ELF-1 (cell line): ENCODE results near the gene RSPH3.
"Not testable (repeated sequence)": the region's sequence is repeated elsewhere in the genome, so short reads cannot be mapped to it uniquely, and the experiment has no call there.

Experiments used
- DNase-seq: peaks from one replicate; pipeline ENCODE4 v3.0.0-alpha.2; 2016; ENCODE audit warnings: low read depth, low spot score

The RSPH3 gene, protein sequence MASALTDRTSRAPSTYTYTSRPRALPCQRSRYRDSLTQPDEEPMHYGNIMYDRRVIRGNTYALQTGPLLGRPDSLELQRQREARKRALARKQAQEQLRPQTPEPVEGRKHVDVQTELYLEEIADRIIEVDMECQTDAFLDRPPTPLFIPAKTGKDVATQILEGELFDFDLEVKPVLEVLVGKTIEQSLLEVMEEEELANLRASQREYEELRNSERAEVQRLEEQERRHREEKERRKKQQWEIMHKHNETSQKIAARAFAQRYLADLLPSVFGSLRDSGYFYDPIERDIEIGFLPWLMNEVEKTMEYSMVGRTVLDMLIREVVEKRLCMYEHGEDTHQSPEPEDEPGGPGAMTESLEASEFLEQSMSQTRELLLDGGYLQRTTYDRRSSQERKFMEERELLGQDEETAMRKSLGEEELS

DNA sequence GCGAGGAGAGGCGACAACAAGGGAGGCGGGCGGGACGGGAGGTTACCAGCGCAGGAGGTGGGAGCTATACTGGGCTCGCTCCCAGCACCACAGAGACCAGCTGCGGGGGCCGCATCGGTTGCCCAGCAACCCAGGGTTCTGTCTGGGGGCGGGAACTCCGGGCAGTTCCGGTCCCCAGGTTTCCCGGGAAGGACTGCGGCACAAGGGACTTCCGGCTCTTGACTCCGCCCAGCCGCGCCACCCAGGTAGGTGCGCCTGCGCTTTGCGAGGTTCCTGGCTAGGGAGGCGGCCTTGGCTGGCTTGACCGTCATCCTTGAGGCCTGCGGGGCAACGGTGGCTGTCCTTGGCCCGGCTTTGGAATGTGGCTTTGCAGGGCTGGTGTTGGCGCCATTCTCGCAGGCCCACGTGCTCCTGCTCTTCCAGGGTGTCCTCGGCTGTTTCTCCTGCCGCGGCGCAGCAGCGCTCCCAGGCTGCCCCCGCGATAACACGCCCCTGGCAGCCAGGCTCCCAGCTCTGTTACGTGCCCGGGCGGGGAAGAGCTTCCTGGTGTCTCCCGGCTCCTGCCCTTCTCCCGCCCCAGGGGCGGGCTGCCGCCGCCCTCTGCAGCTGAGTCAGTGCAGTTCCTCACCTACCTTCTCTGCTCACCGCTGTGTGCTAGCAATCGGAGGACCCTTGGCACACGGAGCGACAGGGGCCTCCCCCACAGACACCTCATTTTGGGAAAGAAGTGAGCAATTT lies at the start of gene RSPH3:
Gene RSPH3, minus strand, starts transcription at position 537 of the 738 bp plus-strand sequence. CDS start 652 bp downstream, outside the sequence.
- DNase-seq, result peak; percentile 99

DNA sequence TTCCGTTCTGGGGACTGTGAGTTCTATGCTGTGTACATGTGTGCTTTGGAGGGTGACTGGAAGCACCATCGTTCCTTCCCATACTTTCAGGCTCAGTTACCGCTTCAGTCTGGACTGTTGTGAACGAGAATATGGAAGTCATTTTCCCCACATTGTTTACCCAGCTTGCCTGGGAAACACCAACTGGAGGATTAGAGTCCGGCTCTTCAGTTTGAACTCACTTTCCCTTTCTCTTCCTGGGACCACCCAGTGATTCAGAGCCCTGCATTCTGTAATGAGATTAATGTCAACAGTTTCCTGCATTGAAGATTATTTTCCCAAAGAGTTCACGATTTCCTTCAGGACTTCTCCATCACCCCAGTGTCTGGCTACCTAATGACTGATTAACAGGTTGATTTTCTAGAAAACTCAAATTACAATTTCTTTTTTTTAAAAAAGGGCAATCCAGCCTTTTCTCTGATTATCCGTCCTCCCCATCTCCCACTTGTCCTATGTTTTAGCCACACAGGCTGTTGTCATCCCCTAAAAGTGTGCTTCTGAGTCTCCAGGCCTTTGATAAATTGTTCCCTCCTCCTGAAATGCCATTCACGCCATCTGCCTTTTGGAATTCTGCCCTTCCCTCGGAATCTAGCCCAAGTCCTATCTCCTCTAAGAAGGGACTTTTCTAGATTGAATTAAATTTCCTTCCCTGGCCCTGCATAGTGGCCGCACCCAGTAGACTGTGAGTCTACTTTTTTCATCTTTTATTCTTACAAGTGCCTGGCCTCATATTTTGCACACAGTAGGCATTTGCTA lies 48.1 kb upstream of the RSPH3 start:
- DNase-seq, result no peak

DNA sequence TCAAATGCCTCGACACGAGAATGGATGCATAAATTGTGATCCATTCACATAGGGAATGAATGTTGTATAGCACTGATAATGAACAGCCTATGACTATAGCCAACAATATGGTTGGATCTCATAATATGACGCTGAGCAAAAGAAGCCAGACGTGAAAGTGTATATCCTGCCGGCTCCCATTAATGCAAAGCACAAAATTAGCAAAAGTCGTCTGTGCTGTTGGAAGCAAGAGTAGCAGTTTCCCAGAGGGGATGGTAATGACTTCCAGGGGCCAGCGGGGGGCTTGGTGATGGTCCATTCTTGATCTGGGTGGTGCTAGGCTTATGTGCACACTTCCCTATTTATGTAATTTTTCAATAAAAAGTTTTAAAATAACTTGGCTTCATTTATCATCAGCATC lies 45.8 kb upstream of the RSPH3 start:
- DNase-seq, result no peak

DNA sequence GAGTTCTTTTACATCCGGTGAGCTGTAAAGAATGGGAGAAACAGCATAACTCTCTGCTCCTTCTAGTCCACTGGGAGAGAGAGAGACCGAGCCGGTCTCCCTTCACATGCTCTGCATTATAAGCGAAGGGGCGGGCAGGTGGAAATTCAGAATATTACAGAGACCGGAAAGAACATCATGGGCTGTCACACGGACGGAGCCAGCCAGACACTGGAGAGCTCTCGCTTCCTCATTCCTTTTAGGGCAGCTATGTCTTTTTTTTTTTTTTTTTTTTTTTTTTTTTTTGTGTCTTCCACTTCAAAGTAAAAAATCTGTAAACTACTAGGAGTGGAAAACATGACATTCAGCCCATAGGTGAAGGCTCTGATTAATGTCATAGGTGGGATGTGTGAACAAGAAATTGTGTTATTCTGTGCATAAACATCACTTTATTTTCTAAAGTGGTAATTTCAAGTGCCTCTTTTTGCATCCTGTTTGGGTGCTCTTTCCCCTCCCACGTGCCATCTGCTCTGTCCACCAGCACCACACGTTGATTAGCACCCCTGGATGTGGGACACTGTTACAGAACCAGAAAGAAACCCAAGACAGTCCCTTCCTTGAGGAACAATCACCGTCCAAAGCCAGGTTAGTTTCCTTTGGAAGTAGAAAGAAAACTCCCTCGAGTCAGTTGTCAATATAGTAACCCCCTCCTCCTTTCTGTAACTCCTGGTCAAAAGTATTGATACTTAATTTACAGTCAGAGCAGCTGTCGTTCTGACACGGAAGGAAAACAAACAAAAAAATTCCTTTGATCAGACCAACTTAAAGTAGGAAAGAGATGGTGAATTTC lies 45.1 kb upstream of the RSPH3 start, which contains the start of gene TAGAP:
Gene TAGAP, minus strand, starts transcription at position 93 of the 829 bp plus-strand sequence. CDS start 845 bp downstream, outside the sequence.
- no peak for DNase-seq

DNA sequence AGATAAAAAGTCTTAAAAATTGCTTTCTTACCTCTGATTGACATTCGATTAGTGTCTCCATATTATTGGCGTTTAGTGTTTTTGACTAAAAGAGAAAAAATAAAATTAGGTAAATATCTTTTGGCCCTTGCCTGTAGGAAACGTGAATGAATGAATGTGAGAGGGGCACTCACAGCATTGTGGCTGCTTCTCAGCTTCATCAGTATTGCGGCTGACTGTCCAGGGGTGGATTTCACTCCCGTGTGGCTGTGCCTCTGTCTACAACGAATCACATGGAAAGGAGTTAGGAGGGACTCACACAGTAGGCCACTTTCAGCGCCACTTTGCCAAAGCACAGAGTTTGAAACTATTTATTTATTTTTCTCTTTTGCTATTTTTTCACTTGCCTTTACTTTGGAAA lies 43.9 kb upstream of the RSPH3 start:
- DNase-seq, result no peak

DNA sequence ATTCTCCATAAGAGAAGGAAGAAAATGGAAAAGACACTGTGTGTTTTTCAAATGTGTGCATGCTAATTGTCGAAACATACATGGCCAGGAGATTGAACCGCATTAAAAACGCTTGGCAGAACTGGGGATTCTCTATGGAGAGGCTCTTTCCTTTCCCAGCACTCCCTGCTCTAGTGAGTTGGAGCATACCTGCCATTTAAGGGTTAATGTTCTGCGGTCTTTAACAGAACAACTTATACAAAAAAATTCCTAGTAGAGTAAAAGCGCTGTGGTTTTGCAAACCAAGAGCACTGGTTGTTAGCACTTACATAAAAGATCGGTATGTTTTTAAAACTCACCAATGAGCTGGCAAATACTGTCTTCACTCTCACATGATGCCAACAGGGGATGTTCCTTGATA lies 43.2 kb upstream of the RSPH3 start:
- no peak for DNase-seq

DNA sequence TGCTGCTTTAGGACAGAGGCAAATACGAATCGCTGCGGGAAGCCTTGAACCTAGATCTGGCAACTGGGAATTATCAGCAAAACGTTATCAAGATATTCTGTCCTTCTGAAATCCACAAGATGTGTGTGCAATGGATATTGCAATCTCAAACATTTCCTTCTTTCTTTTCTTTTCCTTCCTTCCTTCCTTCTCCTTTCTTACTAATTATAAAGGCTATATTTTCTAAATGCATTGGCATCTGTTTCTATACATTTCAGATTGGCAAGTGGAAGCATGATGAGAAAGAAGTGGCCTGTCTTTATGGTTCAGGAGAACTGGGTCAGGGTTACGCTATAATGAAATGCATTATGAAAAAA lies 42.8 kb upstream of the RSPH3 start:
- no peak for DNase-seq

DNA sequence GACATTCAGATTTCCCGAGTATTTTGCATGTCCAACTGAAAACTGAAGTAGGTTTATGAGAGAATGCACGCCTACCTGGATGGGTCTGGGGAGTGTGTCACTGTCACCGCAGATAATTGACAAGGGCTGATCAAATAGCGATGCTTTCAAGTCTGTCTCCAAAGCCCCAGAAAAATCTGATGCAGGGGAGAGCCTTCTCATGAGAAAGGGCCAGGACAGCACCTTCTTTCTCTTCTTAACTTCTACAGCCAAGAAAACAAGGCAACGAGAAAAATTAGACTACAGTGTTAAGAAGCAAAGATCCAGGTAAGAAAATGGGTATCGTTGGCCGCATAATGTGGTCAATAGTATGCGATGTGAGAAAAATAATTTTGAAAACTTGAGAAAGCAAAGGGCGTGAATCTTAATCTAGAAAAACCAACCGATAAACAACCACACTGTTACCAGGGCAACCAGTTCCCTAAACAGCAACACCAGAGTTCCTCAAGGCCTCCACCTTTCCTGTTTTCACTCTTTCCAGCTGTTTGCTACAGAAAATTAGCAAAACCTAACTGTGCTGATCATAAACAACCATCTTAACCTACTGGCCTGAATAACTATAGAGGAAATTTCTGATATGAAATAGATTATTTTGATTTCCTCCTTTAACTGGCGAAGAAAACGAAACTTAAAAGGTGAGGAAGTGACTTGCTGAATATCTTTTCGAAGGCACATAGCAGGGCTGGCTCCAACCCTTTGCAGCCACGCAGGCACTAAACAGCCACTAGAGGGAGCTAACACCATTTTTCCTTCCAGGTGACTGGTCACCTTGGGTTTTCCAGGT lies 42.2 kb upstream of the RSPH3 start:
- DNase-seq, result peak; percentile 92

DNA sequence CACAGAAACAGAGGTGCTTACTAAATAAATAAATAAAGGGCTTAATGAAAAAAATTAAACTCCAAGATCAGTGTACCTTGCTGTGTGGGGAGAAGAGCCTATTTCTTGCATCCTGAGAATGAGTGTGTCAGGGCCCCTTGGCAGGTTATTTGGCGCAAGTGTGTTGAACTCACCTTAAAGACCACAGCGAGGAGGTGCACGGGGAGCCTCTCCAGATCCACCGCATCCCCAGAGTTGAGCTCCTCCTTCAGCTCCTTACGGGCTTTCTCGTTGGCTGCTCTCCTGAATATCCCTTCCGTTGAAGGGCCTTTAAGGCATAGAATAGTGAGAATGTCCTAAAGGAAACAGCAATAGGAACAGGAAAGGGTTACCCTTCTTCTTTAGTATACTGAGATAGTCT lies 41.2 kb upstream of the RSPH3 start:
- no peak for DNase-seq

DNA sequence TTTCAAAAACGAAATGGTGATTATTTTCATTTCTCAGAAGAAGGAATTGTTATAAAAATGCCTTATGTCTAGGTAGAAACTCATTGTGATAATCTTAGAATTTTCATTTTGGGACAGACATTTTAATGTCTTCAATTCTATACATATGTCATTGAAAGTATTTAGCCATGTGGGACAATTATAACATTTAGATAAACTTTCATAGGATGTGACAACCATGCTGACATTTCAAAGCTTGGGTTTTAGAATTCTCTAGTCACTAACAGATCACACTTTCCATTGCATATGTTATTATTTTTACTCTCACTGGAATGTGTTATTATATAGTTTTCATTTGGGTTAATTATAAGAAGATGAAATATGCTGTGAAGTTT lies 39.9 kb upstream of the RSPH3 start:
- DNase-seq, result no peak

DNA sequence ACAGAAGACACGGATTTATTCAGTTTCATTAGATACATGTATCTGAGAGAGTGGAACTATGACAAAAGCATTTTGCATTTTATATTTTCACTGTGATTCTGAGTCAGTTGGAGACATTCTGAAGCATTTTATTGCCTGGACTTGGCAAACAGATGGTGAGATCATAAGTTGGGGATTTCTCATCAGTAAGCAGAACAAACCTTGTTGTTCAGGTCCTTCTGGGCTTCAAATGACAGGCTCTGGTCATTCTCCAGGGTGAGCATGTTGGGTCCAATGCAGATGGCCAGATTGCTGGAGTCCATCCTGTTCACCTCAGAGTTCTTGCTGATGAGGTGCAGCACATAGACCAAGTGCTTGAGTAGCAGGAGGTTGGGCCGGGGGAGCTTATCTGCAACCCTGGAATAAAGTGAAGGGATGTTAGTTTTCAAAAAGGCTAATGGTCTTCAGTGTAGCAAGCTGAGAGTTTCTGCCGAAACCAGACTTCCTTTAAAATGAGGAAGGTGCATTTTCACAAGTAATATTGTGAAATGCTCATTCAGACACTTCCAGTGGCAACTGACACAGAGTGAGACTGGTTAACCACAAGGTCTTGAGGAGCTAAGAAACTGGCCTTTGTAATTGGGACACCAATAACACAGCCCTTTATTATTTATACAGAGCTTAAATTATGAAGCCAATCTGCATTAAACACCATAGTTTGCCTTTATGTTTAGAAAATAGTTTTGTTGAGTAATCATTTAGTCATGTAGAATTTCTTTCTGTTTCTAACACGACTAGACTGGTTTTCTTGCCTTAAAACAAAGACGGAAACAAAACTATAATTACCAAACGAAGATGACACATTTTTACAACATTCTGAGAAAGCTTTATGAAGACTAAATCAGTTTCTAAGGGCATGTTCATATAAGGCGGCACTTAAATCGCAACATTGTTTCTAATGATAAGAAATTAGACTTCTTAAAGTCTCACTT lies 39.2 kb upstream of the RSPH3 start:
- no peak for DNase-seq

DNA sequence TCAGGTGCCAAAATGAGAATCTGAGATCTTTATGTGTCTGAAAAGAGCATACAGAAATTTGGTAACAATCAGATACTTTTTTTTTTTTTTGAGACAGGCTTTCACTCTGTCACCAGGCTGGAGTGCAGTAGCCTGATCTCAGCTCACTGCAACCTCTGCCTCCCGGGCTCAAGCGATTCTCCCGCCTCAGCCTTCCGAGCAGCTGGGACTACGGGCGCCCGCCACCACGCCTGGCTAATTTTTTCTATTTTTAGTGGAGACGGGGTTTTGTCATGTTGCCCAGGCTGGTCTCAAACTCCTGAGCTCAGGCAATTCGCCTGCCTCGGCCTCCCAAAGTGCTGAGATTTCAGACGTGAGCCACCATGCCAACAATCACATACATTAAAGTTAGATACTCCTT lies 38.3 kb upstream of the RSPH3 start:
- not testable (repeated sequence) for DNase-seq

DNA sequence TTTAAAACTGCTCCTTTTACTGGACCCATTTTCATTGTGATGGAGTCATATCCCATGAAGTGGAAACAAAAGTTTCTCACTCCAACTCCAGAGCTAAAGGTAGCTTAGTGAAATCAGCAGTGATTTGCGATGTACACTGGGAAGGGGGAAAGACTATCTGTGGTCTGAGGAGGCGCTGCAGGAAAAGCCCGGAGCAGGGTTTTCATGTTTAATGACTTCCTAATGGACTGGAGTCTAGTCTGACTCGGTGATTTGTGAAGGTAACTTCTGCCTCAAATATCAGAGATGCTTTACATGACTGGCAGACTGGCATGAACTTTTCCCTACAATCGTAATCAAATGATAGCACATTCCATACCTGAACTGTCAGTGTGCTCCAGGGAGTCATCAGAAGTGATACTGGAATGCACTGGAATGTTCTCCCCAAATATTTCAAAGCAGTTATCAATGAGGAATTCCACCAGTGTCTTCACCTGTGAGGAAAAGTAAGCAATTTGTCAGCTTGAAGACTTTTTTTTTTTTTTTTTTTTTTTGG lies 37.8 kb upstream of the RSPH3 start:
- no peak for DNase-seq

DNA sequence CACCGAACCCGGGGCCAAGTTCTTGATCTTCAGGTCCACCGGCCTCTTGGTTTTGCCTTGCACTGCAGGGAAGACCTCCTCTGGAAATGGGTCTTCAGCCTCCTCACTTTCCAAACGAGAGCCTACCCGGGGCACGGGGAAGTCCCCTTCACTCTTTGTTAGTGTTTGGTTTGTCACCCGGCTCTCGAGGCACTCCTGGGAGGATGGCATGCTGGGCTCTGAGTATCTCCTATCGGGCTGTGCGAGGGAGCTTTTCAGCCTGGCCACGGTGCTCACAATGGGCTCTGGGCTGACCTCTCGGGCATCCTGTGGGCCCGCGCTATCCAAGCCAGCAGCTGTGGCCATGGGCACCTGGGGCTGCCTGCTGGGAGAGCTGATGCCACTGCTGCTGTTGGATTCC lies 36.7 kb upstream of the RSPH3 start:
- DNase-seq, result no peak

DNA sequence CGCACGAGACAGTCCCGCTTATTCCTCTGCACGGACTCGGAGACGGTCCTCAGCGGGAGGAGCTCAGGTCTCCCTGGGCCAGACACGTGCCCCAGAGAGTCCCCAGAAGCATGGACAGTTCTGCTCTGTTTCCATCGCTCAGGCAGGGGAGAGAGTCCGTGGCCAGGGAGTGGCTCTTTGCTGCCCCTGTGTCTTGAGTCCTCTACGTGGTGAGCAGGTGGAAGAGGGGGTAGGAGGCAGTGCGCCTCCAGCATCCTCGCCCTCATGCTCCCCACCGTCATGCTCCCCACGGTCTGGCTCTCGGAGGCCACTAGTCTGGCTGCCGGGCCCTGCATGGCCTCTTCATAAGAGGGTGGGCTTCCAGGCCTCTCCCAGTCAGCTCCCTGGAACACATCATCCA lies 35.9 kb upstream of the RSPH3 start:
- no peak for DNase-seq

DNA sequence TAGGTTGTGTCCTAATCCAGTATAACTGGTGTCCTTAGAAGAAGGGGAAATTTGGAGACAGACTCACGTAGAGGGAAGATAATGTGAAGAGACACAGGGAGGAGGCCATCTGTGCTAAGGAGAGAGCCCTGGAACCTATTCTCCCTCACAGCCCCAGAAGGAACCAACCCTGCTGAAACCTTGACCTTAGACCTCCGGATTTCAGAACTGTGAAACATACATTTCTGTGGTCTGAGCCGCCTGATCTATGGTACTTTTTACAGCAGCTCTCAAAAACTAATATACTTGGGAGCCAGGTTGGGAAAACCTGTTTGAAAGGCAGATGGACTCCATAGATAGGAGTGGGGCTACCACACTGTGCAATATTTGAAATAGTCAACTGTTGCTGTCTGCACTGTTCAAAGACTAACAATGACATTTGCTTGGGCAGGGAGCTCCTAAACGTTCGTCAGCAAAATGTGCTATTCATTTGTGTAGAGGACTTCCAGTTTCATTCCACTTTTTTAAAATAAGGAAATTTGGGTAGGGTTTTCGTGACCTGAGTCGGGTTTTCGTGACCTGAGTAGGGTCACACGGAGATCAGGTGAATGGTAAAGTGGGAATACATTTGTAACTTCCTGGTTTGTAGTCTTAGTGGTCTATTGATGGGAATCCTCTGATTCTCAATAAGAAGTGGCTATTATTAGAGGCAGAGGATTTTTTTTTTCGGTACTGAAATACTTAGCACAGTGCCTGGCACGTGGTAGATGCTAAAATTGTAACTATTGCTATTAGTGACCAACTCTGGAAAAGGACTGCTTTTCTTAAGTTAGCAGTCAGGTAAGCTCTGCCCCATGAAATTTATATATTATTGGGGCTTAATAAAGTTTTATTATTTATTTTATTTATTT lies 33.4 kb upstream of the RSPH3 start:
- DNase-seq, result no peak

DNA sequence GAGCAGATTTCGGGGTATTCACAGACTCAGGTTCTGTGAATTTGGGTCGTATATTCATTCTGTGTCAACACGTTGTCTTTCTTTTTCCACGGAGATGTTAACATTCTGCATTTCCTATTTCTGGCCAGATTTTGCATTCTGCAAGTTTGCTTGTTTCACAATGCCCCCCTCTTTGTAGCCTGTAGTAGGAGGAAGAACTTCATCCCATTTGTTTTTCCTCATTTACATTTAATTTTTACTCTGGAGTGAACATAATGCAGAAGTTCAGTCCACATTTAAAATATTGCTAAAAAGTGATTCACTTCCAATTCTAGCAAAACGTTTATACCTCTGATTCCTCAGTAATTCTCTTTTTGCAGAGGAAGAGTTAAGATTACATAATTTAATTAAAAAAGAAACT lies 31.8 kb upstream of the RSPH3 start:
- no peak for DNase-seq

DNA sequence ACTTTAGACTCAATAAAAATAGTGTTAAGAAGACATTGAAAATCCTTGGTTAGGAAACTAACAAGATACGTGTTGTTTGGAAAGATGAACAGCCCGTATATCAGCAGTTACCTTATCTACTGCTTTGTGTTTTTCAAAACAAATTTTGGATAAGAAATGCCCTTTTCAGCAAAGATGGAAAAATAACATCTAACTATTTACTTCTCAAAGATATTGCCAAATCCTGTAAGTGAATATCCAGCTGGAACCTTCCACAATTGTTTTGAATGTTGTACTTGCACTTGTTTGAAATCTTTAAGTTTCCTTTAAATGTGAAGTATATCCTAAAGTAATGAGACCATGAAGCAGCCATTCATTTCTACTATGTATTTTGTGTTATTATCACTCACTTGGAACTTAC lies 30.2 kb upstream of the RSPH3 start:
- DNase-seq, result no peak
